ENCODE data around the gene ADCY9.
"Not testable (repeated sequence)": the region's sequence is repeated elsewhere in the genome, so short reads cannot be mapped to it uniquely, and the experiment has no call there.

ADCY9 gene

DNA sequence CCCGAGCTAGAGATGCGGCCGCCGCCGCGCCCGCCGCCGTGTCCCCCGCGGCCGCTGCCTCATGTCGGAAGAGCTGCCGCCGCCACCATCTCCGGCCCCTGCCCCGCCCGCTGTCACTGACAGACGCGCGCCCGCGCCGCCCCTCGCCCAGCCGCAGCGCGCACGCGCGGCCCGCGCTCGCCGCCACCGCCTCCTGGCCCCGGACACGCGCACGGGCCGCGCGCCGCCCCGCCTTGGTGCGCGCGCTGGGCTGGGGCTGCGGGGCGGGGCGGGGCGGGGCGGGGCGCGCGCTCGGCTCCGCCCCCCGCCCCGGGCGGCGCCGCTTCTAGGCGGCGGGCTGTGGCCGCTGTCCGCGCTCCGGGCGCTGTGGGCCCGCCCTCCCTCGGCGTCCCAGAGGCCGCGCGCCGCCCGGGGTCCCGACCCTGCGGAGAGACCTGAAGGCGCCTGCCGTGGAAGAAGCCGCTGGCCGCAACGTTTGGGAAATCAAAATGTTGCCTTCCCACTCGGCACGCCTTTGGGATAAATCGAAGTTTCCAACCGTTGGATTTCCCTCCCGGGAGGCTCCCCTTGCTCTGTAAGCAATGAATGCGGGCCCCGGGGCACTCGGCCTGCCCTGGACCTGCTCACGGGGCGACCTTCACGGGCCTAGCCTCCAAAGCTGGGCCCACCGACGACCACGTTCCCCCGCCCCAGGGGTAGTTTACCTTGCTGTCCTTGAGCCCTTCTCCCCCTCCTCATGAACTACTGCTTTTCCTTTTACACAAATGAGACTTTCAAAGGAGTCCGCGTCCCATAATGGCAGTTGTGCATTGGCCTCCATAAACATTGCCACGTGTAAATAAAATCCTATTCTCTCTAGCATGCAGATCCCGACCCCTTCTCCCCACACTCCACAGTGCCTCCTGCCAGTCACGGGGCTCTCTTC lies at the start of gene ADCY9:
ADCY9 (minus strand) TSS at position 118 of the 925 bp plus-strand sequence. CDS start 1,000 bp downstream, outside the sequence.
- POLR2A ChIA-PET: no interaction called here

GRCh38 chr16:4160658-4161430 lies 44.6 kb upstream of the ADCY9 start:
- POLR2A ChIA-PET: no interaction called here
- CTCF ChIA-PET: no interaction called here
- no peak for DNase-seq (ENCODE audit: extremely low spot score)

More for the DNA sequence above, at the start of gene ADCY9:
- DNase-seq (ENCODE audit: extremely low spot score): peak; percentile 92
- TF ChIP-seq CTCF (IDR thresholded peaks at IDR 0.05; ENCODE audit: control extremely low read depth, extremely low read depth, low read depth, missing control alignments): no peak
- CTCF ChIA-PET: no interaction called here

DNA sequence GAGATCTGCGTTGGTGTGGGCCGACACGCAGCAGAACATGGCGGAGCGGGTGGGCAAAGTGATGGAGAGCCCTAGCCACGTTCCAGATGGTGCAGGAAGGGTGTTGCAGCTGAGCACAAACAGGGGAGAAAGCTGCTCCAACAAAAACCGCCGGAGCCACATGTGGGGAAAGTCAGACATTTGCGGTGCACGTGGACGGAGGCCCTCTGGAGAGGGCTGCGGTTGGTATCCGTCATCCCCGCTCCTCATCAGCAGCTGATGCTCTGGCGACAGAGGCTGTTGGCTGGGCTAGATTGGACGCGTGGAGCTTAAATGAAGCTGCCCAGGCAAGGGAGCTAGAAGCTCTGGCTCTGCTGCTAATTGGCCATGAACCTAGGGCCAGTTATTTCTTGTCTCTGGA lies 43.5 kb upstream of the ADCY9 start:
- ChIA-PET CTCF (interaction anchor here (1.3 kb wide), 1 partner anchor 41 kb away, joined by 4 read pairs; no protein-coding TSS in a partner anchor), POLR2A (no interaction called here)
- no peak for TF ChIP-seq CTCF (IDR thresholded peaks at IDR 0.05; ENCODE audit: control extremely low read depth, extremely low read depth, low read depth, missing control alignments)
- no peak for DNase-seq (ENCODE audit: extremely low spot score)

More at GRCh38 chr16:4160658-4161430, 44.6 kb upstream of the ADCY9 start:
- TF ChIP-seq CTCF (IDR thresholded peaks at IDR 0.05; ENCODE audit: control extremely low read depth, extremely low read depth, low read depth, missing control alignments): no peak

DNA sequence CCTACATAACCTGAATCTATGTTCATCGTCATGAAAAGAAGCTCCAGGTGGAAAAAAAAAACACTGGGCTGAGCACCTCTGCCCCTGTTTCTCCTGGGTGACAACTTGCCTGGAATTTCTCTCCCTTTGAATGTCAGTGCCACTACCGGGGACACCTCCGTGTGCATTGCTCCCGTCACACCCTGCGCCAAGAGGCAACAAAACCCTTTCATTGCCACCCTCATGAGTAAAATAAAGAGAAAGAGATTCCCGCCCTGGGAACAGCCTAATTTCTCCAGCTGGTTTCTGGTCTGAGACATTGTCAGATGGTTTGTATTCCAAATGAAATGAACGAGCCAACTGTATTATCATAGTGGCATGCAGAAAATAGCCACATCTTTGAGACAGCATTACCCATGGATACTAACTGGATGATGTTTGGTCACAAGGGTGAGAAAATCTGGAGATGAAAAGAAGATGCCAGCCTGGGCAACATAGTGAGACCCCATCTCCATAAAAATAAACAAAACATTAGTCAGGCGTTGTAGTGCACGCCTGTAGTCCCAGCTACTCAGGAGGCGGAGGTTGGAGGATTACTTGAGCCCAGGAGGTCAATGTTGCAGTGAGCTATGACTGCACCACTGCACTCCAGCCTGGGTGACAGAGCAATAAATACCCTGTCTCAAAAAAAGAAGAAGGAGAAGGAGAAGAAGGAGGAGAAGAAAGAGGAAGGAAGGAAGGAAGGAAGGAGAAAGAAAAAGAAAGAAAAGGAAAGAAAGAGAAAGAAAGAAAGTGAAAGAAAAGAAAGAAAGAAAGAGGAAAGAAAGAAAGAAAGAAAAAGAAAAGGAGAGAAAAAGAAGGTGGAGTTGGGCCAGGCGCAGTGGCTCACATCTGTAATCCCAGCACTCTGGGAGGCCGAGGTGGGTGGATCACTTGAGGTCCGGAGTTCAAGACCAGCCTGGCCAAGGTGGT lies 42.2 kb upstream of the ADCY9 start:
- TF ChIP-seq CTCF (IDR thresholded peaks at IDR 0.05; ENCODE audit: control extremely low read depth, extremely low read depth, low read depth, missing control alignments): no peak
- CTCF ChIA-PET: no interaction called here
- POLR2A ChIA-PET: no interaction called here
- DNase-seq (ENCODE audit: extremely low spot score): no peak

DNA sequence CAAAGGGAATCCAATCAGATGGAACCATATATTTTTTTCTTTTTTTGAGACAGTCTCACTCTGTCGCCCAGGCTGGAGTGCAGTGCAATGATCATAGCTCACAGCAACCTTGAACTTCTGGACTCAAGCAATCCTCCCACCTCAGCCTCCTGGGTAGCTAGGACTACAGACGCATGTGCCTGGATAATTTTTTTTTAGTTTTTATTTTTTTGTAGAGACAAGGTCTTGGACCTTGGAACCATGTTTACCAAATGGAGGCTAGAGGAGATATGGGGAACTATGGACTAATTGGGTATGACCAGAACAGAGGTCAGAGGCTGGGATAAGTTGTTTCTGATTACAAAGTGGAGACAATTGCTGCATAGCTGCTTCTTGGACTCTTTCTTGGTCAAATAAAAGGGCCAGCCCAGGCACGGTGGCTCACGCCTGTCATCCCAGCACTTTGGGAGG lies 41.2 kb upstream of the ADCY9 start:
- DNase-seq (ENCODE audit: extremely low spot score): no peak
- CTCF ChIA-PET: interaction anchor here (1.0 kb wide), 1 partner anchor 74 kb away, joined by 3 read pairs; no protein-coding TSS in a partner anchor
- TF ChIP-seq CTCF (IDR thresholded peaks at IDR 0.05; ENCODE audit: control extremely low read depth, extremely low read depth, low read depth, missing control alignments): no peak
- POLR2A ChIA-PET: no interaction called here

DNA sequence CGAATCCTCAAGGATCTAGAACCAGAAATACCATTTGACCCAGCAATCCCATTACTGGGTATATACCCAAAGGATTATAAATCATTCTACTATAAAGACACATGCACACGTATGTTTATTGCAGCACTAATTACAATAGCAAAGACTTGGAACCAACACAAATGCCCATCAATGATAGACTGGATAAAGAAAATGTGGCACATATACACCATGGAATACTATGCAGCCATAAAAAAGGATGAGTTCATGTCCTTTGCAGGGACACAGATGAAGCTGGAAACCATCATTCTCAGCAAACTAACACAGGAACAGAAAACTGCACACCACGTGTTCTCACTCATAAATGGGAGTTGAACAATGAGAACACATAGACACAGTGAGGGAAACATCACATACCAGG lies 40.3 kb upstream of the ADCY9 start:
- DNase-seq (ENCODE audit: extremely low spot score); POLR2A ChIA-PET: not testable (repeated sequence)
- CTCF ChIA-PET: interaction anchor here (0.7 kb wide), 1 partner anchor 97 kb away, joined by 3 read pairs; no protein-coding TSS in a partner anchor

- CTCF ChIA-PET; DNase-seq (ENCODE audit: extremely low spot score); POLR2A ChIA-PET: not testable (repeated sequence)
Measured at GRCh38 chr16:4153364-4153763, 37.1 kb upstream of the ADCY9 start.

All from GM10248 (cell line).